Sigmoid colon (tissue), 7 donors: ENCODE results near the gene TPGS1. TPM values are rescaled to one million over a fixed set of nuclear protein-coding genes. Genes with fewer than 3 reads are reported as not detected.
A peak's percentile ranks its signal among the peaks of the same experiment; 100 is the strongest.

Source experiments
- DNase-seq: peaks from one replicate; pipeline ENCODE4 v3.0.0-alpha.2; 2019
- H3K27ac ChIP-seq, 4 donors: fragments of 200-600 bp; sonication (generic); one replicate each; pipeline ENCODE4 v1.5.1; 2016 to 2019; ENCODE audit warnings: mild to moderate bottlenecking in 1 of 4
- H3K27me3 ChIP-seq, 3 donors: fragments of 200-600 bp; sonication (generic); one replicate each; pipeline ENCODE4 v1.5.1; 2019; ENCODE audit warnings: mild to moderate bottlenecking in 1 of 3
- H3K36me3 ChIP-seq, 4 donors: fragments of 200-600 bp; sonication (generic); one replicate each; pipeline ENCODE4 v1.5.1; 2016 to 2019
- H3K4me1 ChIP-seq, 4 donors: fragments of 200-600 bp; sonication (generic); one replicate each; pipeline ENCODE4 v1.5.1; 2017 to 2019
- H3K4me3 ChIP-seq, 4 donors: fragments of 200-600 bp; sonication (generic); one replicate each; pipeline ENCODE4 v1.5.1; 2017 to 2019; ENCODE audit warnings: mild to moderate bottlenecking in 2 of 4, moderate library complexity in 1 of 4
- H3K9me3 ChIP-seq, 4 donors: fragments of 200-600 bp in 3 of 4; sonication (generic) in 3 of 4; one replicate each; pipeline versions ENCODE4 v1.5.1 to v1.6.1; 2013 to 2019
- CTCF ChIP-seq, 4 experiments: fragments of 450-650 bp in 3 of 4; fragments of 200-600 bp in 1 of 4; IDR thresholded peaks; one replicate each; pipeline ENCODE4 v1.5.1; 2016 to 2019; ENCODE audit warnings: antibody characterized with exemption in 4 of 4, mild to moderate bottlenecking in 3 of 4, moderate library complexity in 2 of 4
- EP300 ChIP-seq, 4 donors: sonication (generic); formaldehyde crosslinking; IDR thresholded peaks; one replicate each; pipeline ENCODE4 v1.6.1; 2017; ENCODE audit warnings: antibody characterized with exemption in 4 of 4
- POLR2A ChIP-seq, 2 donors: fragments of 450-650 bp; IDR thresholded peaks; one replicate each; pipeline ENCODE4 v1.6.1; 2016; ENCODE audit warnings: antibody characterized with exemption in 2 of 2, mild to moderate bottlenecking in 2 of 2, moderate library complexity in 2 of 2
- POLR2AphosphoS5 ChIP-seq, 4 donors: sonication (generic); formaldehyde crosslinking; IDR thresholded peaks; one replicate each; pipeline ENCODE4 v1.6.1; 2017; ENCODE audit warnings: antibody characterized with exemption in 4 of 4
- WGBS, 2 donors: extraction: QIAGEN DNeasy Blood & Tissue Kit; methylation state at CpG; one replicate each; pipeline ENCODE4 v1.1.7; 2013; 5-methylcytosine and 5-hydroxymethylcytosine counted together
- intact Hi-C: fragments of 100-400 bp; cut with DNase I; formaldehyde crosslinking; loops from one replicate; pipeline ENCODE4 v1.15.1; 2023
- polyA plus RNA-seq, 3 donors: library from polyadenylated mRNA; stranded (reverse); fragments of 200-250 nt; gene quantifications; one replicate each; pipeline ENCODE4 v1.2.3, GENCODE V29; 2013
- total RNA-seq, 4 donors: library from RNA; depleted of rRNA; stranded (reverse); fragments of >200 nt; gene quantifications; one replicate each; pipeline ENCODE4 v1.1.0, GENCODE V29; 2016
- donor health status: healthy with polysubstance abuse.
- donor health status: Bipolar disorder and iron deficiency.
- donor health status: healthy.

The TPGS1 gene
- total and polyA plus RNA-seq, 7 donors: 14.3 to 78.8 (median 36.3) TPM

GRCh38 chr19:504616-505015 lies 2.7 kb upstream of the TPGS1 start:
- H3K4me3 ChIP-seq: no peak overlapping the region
- no peak overlapping the region for H3K27ac ChIP-seq
- WGBS, 2 donors: 92 to 94% methylated on average over 14 of the region's 14 CpGs
- TF ChIP-seq EP300 (IDR thresholded peaks at IDR 0.05) (no peak), POLR2AphosphoS5 (IDR thresholded peaks at IDR 0.05) (no peak), CTCF (IDR thresholded peaks at IDR 0.05) (no peak), POLR2A (IDR thresholded peaks at IDR 0.05) (no peak)
- intact Hi-C loops: no loop called here
- DNase-seq: no peak
- H3K36me3 ChIP-seq: peaks cover 0 to 8% (median 0%) of the 10 kb centered on the region in 4 donors
- no peaks in the 10 kb centered on the region for H3K9me3 ChIP-seq
- peaks cover 0 to 19% (median 17%) of the 10 kb centered on the region in 4 donors for H3K4me1 ChIP-seq
- peaks cover 2 to 6% (median 4%) of the 10 kb centered on the region in 3 donors for H3K27me3 ChIP-seq

- H3K27ac ChIP-seq: peak overlapping the region; percentile 88 to 98 (median 96)
- TF ChIP-seq POLR2AphosphoS5 (IDR thresholded peaks at IDR 0.05) (peak in 1 of 4 donors; percentile 62), POLR2A (IDR thresholded peaks at IDR 0.05) (no peak), CTCF (IDR thresholded peaks at IDR 0.05) (peak; percentile 96 to 100 (median 99)), EP300 (IDR thresholded peaks at IDR 0.05) (no peak)
- peaks cover 0 to 11% (median 0%) of the 10 kb centered on the region in 4 donors for H3K36me3 ChIP-seq
- H3K4me3 ChIP-seq: peak overlapping the region; percentile 82 to 100 (median 98)
- peaks cover 0 to 34% (median 31%) of the 10 kb centered on the region in 4 donors for H3K4me1 ChIP-seq
- peak; percentile 100 for DNase-seq
- intact Hi-C loops: loop anchor here (1.0 to 2.0 kb wide), 3 partner anchors 17 to 46 kb away; partner anchors contain the start of genes CDC34 and SHC2
- H3K9me3 ChIP-seq: no peaks in the 10 kb centered on the region
- WGBS, 2 donors: 4 to 7% methylated on average over 48 of the region's 48 CpGs
- no peaks in the 10 kb centered on the region for H3K27me3 ChIP-seq
Measured at GRCh38 chr19:506404-507285, 652 bp upstream of the TPGS1 start.

GRCh38 chr19:508204-509150 lies 1.2 kb downstream of the TPGS1 start:
- H3K36me3 ChIP-seq: peaks cover 0 to 11% (median 0%) of the 10 kb centered on the region in 4 donors
- peaks cover 0 to 42% (median 35%) of the 10 kb centered on the region in 4 donors for H3K4me1 ChIP-seq
- H3K9me3 ChIP-seq: no peaks in the 10 kb centered on the region
- TF ChIP-seq CTCF (IDR thresholded peaks at IDR 0.05) (no peak), POLR2A (IDR thresholded peaks at IDR 0.05) (no peak), EP300 (IDR thresholded peaks at IDR 0.05) (no peak)
- peak; percentile 66 for DNase-seq
- peak overlapping the region; percentile 82 to 100 (median 98) for H3K4me3 ChIP-seq
- no peaks in the 10 kb centered on the region for H3K27me3 ChIP-seq
- WGBS, 2 donors: 51 to 61% methylated on average over 32 of the region's 32 CpGs
- intact Hi-C loops: no loop called here
- H3K27ac ChIP-seq: peak overlapping the region in 2 of 4 donors; percentile 88 to 98

- Histone ChIP-seq H3K4me1 (peaks cover 0 to 42% (median 35%) of the 10 kb centered on the region in 4 donors), H3K36me3 (peaks cover 0 to 11% (median 0%) of the 10 kb centered on the region in 4 donors), H3K4me3 (peak overlapping the region in 3 of 4 donors; percentile 3 to 19 (median 4)), H3K27me3 (no peaks in the 10 kb centered on the region), H3K9me3 (no peaks in the 10 kb centered on the region), H3K27ac (peak overlapping the region; percentile 43 to 75 (median 62))
- WGBS, 2 donors: 5 to 7% methylated on average over 21 of the region's 21 CpGs
- DNase-seq: peak; percentile 88
- TF ChIP-seq CTCF (IDR thresholded peaks at IDR 0.05): peak; percentile 82 to 90 (median 86)
- TF ChIP-seq POLR2A (IDR thresholded peaks at IDR 0.05): no peak
- intact Hi-C loops: no loop called here
Measured at GRCh38 chr19:510606-511100, 3.4 kb downstream of the TPGS1 start.
